ENCODE data around the gene THSD4.

THSD4 gene

GRCh38 chr15:71753346-71753745 is 638.1 kb downstream of the THSD4 start:
- Histone ChIP-seq H3K4me3 (ENCODE audit: low read depth in 1 of 2, low read length in 2 of 2) (no peak overlapping the region), H3K36me3 (ENCODE audit: control insufficient read depth in 1 of 2, insufficient read depth in 2 of 2, low read length in 2 of 2) (no peaks in the 10 kb centered on the region), H3K4me1 (ENCODE audit: control insufficient read depth in 1 of 2, insufficient read depth in 2 of 2, low read length in 2 of 2) (peaks cover 8 to 12% of the 10 kb centered on the region in 2 donors), H3K27ac (ENCODE audit: low read depth, low read length) (no peak overlapping the region), H3K27me3 (ENCODE audit: control insufficient read depth in 1 of 2, insufficient read depth in 2 of 2, low read length in 2 of 2) (no peaks in the 10 kb centered on the region), H3K9me3 (ENCODE audit: control insufficient read depth in 1 of 2, low read length in 2 of 2) (peaks cover 0 to 5% of the 10 kb centered on the region in 2 donors), H3K9ac (ENCODE audit: low read depth in 1 of 2, low read length in 2 of 2) (no peak overlapping the region)

- H3K4me3 ChIP-seq (ENCODE audit: low read depth in 1 of 2, low read length in 2 of 2) = no peak overlapping the region
- no peak overlapping the region for H3K27ac ChIP-seq (ENCODE audit: low read depth, low read length)
- H3K4me1 ChIP-seq (ENCODE audit: control insufficient read depth in 1 of 2, insufficient read depth in 2 of 2, low read length in 2 of 2) = peaks cover 8 to 15% of the 10 kb centered on the region in 2 donors
- H3K9ac ChIP-seq (ENCODE audit: low read depth in 1 of 2, low read length in 2 of 2) = no peak overlapping the region
- H3K36me3 ChIP-seq (ENCODE audit: control insufficient read depth in 1 of 2, insufficient read depth in 2 of 2, low read length in 2 of 2) = no peaks in the 10 kb centered on the region
- no peaks in the 10 kb centered on the region for H3K27me3 ChIP-seq (ENCODE audit: control insufficient read depth in 1 of 2, insufficient read depth in 2 of 2, low read length in 2 of 2)
- peaks cover 0 to 7% of the 10 kb centered on the region in 2 donors for H3K9me3 ChIP-seq (ENCODE audit: control insufficient read depth in 1 of 2, low read length in 2 of 2)
These were observed 639.4 kb downstream of the THSD4 start for GRCh38 chr15:71754660-71755059.

- Histone ChIP-seq H3K4me1 (ENCODE audit: control insufficient read depth in 1 of 2, insufficient read depth in 2 of 2, low read length in 2 of 2) (peaks cover 8 to 15% of the 10 kb centered on the region in 2 donors), H3K27ac (ENCODE audit: low read depth, low read length) (no peak overlapping the region), H3K36me3 (ENCODE audit: control insufficient read depth in 1 of 2, insufficient read depth in 2 of 2, low read length in 2 of 2) (no peaks in the 10 kb centered on the region), H3K9ac (ENCODE audit: low read depth in 1 of 2, low read length in 2 of 2) (no peak overlapping the region), H3K9me3 (ENCODE audit: control insufficient read depth in 1 of 2, low read length in 2 of 2) (peaks cover 2 to 13% of the 10 kb centered on the region in 2 donors), H3K27me3 (ENCODE audit: control insufficient read depth in 1 of 2, insufficient read depth in 2 of 2, low read length in 2 of 2) (no peaks in the 10 kb centered on the region), H3K4me3 (ENCODE audit: low read depth in 1 of 2, low read length in 2 of 2) (no peak overlapping the region)
These were observed 640.1 kb downstream of the THSD4 start for GRCh38 chr15:71755092-71755970.

GRCh38 chr15:71756599-71757352 is 641.5 kb downstream of the THSD4 start:
- Histone ChIP-seq H3K4me3 (ENCODE audit: low read depth in 1 of 2, low read length in 2 of 2) (no peak overlapping the region), H3K27me3 (ENCODE audit: control insufficient read depth in 1 of 2, insufficient read depth in 2 of 2, low read length in 2 of 2) (no peaks in the 10 kb centered on the region), H3K4me1 (ENCODE audit: control insufficient read depth in 1 of 2, insufficient read depth in 2 of 2, low read length in 2 of 2) (peaks cover 8 to 15% of the 10 kb centered on the region in 2 donors), H3K27ac (ENCODE audit: low read depth, low read length) (no peak overlapping the region), H3K36me3 (ENCODE audit: control insufficient read depth in 1 of 2, insufficient read depth in 2 of 2, low read length in 2 of 2) (no peaks in the 10 kb centered on the region), H3K9me3 (ENCODE audit: control insufficient read depth in 1 of 2, low read length in 2 of 2) (peaks cover 8 to 16% of the 10 kb centered on the region in 2 donors), H3K9ac (ENCODE audit: low read depth in 1 of 2, low read length in 2 of 2) (no peak overlapping the region)

GRCh38 chr15:71757741-71758530 is 642.7 kb downstream of the THSD4 start:
- Histone ChIP-seq H3K4me1 (ENCODE audit: control insufficient read depth in 1 of 2, insufficient read depth in 2 of 2, low read length in 2 of 2) (peaks cover 8 to 9% of the 10 kb centered on the region in 2 donors), H3K36me3 (ENCODE audit: control insufficient read depth in 1 of 2, insufficient read depth in 2 of 2, low read length in 2 of 2) (no peaks in the 10 kb centered on the region), H3K27me3 (ENCODE audit: control insufficient read depth in 1 of 2, insufficient read depth in 2 of 2, low read length in 2 of 2) (no peaks in the 10 kb centered on the region), H3K4me3 (ENCODE audit: low read depth in 1 of 2, low read length in 2 of 2) (no peak overlapping the region), H3K9me3 (ENCODE audit: control insufficient read depth in 1 of 2, low read length in 2 of 2) (peaks cover 8 to 16% of the 10 kb centered on the region in 2 donors), H3K9ac (ENCODE audit: low read depth in 1 of 2, low read length in 2 of 2) (no peak overlapping the region), H3K27ac (ENCODE audit: low read depth, low read length) (no peak overlapping the region)

GRCh38 chr15:71758711-71759110 is 643.4 kb downstream of the THSD4 start:
- peaks cover 8 to 16% of the 10 kb centered on the region in 2 donors for H3K9me3 ChIP-seq (ENCODE audit: control insufficient read depth in 1 of 2, low read length in 2 of 2)
- no peaks in the 10 kb centered on the region for H3K27me3 ChIP-seq (ENCODE audit: control insufficient read depth in 1 of 2, insufficient read depth in 2 of 2, low read length in 2 of 2)
- H3K4me3 ChIP-seq (ENCODE audit: low read depth in 1 of 2, low read length in 2 of 2) = no peak overlapping the region
- no peak overlapping the region for H3K27ac ChIP-seq (ENCODE audit: low read depth, low read length)
- peaks cover 3 to 8% of the 10 kb centered on the region in 2 donors for H3K4me1 ChIP-seq (ENCODE audit: control insufficient read depth in 1 of 2, insufficient read depth in 2 of 2, low read length in 2 of 2)
- no peaks in the 10 kb centered on the region for H3K36me3 ChIP-seq (ENCODE audit: control insufficient read depth in 1 of 2, insufficient read depth in 2 of 2, low read length in 2 of 2)
- no peak overlapping the region for H3K9ac ChIP-seq (ENCODE audit: low read depth in 1 of 2, low read length in 2 of 2)

- Histone ChIP-seq H3K36me3 (ENCODE audit: control insufficient read depth in 1 of 2, insufficient read depth in 2 of 2, low read length in 2 of 2) (no peaks in the 10 kb centered on the region), H3K4me3 (ENCODE audit: low read depth in 1 of 2, low read length in 2 of 2) (no peak overlapping the region), H3K27me3 (ENCODE audit: control insufficient read depth in 1 of 2, insufficient read depth in 2 of 2, low read length in 2 of 2) (no peaks in the 10 kb centered on the region), H3K9ac (ENCODE audit: low read depth in 1 of 2, low read length in 2 of 2) (no peak overlapping the region), H3K4me1 (ENCODE audit: control insufficient read depth in 1 of 2, insufficient read depth in 2 of 2, low read length in 2 of 2) (peaks cover 3 to 8% of the 10 kb centered on the region in 2 donors), H3K27ac (ENCODE audit: low read depth, low read length) (no peak overlapping the region), H3K9me3 (ENCODE audit: control insufficient read depth in 1 of 2, low read length in 2 of 2) (peaks cover 8 to 11% of the 10 kb centered on the region in 2 donors)
These were observed 645.6 kb downstream of the THSD4 start for GRCh38 chr15:71760852-71761251.

GRCh38 chr15:71761649-71762048 is 646.4 kb downstream of the THSD4 start:
- H3K9me3 ChIP-seq (ENCODE audit: control insufficient read depth in 1 of 2, low read length in 2 of 2) = peaks cover 8 to 11% of the 10 kb centered on the region in 2 donors
- peaks cover 3 to 8% of the 10 kb centered on the region in 2 donors for H3K4me1 ChIP-seq (ENCODE audit: control insufficient read depth in 1 of 2, insufficient read depth in 2 of 2, low read length in 2 of 2)
- no peak overlapping the region for H3K27ac ChIP-seq (ENCODE audit: low read depth, low read length)
- H3K27me3 ChIP-seq (ENCODE audit: control insufficient read depth in 1 of 2, insufficient read depth in 2 of 2, low read length in 2 of 2) = no peaks in the 10 kb centered on the region
- no peak overlapping the region for H3K9ac ChIP-seq (ENCODE audit: low read depth in 1 of 2, low read length in 2 of 2)
- H3K4me3 ChIP-seq (ENCODE audit: low read depth in 1 of 2, low read length in 2 of 2) = no peak overlapping the region
- H3K36me3 ChIP-seq (ENCODE audit: control insufficient read depth in 1 of 2, insufficient read depth in 2 of 2, low read length in 2 of 2) = no peaks in the 10 kb centered on the region

GRCh38 chr15:71768184-71768583 is 652.9 kb downstream of the THSD4 start:
- Histone ChIP-seq H3K4me1 (ENCODE audit: control insufficient read depth in 1 of 2, insufficient read depth in 2 of 2, low read length in 2 of 2) (no peaks in the 10 kb centered on the region), H3K9ac (ENCODE audit: low read depth in 1 of 2, low read length in 2 of 2) (no peak overlapping the region), H3K9me3 (ENCODE audit: control insufficient read depth in 1 of 2, low read length in 2 of 2) (no peaks in the 10 kb centered on the region), H3K27ac (ENCODE audit: low read depth, low read length) (no peak overlapping the region), H3K36me3 (ENCODE audit: control insufficient read depth in 1 of 2, insufficient read depth in 2 of 2, low read length in 2 of 2) (peaks cover 0 to 3% of the 10 kb centered on the region in 2 donors), H3K27me3 (ENCODE audit: control insufficient read depth in 1 of 2, insufficient read depth in 2 of 2, low read length in 2 of 2) (no peaks in the 10 kb centered on the region), H3K4me3 (ENCODE audit: low read depth in 1 of 2, low read length in 2 of 2) (no peak overlapping the region)

Measured in duodenal mucosa (tissue), 2 donors.